8988T (cell line): ENCODE measurements around the gene ADORA1.

Experiments used
- DNase-seq: peaks from one replicate; pipeline ENCODE4 v3.0.0; 2011

The ADORA1 gene

DNA sequence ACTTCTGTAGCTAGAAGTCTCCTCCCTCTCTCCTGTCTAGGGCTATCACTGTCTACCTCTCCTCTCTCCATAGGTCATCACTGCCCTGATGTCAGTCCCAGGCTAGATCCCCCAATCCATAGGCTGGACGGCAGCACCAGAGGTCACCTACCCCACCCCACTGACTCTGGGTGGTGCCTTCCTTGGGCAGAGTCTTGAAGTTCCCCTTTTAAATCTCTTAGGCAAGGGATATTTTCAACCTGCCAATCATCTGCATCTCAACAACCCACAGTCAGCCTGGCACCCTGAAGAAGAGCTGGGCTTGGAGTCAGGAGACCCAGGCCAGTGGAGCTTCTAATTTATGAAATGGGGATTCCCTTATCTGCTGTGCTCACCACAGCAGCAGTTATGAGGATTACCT is 34.9 kb downstream of the ADORA1 start:
- DNase-seq = no peak

DNA sequence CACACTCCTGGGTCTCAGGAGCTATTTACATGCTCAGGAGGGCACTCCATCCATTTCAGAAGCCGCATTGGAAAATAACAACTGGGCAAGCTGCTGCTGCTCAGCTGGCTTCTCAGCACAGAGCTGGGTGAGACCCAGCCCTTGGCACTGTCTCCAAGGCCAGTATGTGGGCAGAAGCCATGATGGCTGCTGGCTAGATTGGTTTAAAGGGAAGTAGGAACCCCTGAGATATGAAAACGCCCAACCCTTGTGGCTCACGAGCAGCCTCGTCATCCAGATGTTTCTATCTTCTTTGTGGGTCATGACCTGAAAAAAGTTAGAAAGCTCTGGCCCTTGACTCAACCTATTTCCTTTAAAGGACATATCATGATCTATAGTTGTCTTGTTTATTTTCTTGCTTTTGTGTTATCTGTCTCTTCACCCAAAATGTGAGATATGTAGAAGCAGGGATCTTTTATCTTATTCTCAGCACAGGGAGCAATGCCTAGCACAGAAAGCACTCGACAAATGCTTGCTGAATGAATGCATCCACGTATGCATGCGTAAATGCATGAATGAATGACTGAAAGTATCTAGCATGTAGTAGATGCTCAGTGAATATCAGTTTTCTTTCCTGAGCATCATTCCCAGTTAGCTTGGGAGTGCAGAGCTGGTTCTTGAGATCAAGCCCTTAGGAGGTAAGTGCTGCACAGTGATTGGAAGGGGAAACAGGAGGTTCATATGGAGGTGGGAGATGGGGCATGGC is 36.5 kb downstream of the ADORA1 start:
- no peak for DNase-seq

DNA sequence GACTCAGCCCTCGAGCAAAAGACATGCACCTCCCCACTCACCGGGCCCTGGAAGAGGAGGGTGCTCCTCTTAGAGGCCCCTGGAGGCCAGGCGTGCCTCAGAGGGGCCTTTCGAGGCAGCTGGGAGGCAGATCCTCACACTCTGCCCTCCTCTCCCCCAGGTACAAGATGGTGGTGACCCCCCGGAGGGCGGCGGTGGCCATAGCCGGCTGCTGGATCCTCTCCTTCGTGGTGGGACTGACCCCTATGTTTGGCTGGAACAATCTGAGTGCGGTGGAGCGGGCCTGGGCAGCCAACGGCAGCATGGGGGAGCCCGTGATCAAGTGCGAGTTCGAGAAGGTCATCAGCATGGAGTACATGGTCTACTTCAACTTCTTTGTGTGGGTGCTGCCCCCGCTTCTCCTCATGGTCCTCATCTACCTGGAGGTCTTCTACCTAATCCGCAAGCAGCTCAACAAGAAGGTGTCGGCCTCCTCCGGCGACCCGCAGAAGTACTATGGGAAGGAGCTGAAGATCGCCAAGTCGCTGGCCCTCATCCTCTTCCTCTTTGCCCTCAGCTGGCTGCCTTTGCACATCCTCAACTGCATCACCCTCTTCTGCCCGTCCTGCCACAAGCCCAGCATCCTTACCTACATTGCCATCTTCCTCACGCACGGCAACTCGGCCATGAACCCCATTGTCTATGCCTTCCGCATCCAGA is 37.7 kb downstream of the ADORA1 start:
- no peak for DNase-seq

DNA sequence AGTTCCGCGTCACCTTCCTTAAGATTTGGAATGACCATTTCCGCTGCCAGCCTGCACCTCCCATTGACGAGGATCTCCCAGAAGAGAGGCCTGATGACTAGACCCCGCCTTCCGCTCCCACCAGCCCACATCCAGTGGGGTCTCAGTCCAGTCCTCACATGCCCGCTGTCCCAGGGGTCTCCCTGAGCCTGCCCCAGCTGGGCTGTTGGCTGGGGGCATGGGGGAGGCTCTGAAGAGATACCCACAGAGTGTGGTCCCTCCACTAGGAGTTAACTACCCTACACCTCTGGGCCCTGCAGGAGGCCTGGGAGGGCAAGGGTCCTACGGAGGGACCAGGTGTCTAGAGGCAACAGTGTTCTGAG is 38.3 kb downstream of the ADORA1 start:
- DNase-seq = no peak

DNA sequence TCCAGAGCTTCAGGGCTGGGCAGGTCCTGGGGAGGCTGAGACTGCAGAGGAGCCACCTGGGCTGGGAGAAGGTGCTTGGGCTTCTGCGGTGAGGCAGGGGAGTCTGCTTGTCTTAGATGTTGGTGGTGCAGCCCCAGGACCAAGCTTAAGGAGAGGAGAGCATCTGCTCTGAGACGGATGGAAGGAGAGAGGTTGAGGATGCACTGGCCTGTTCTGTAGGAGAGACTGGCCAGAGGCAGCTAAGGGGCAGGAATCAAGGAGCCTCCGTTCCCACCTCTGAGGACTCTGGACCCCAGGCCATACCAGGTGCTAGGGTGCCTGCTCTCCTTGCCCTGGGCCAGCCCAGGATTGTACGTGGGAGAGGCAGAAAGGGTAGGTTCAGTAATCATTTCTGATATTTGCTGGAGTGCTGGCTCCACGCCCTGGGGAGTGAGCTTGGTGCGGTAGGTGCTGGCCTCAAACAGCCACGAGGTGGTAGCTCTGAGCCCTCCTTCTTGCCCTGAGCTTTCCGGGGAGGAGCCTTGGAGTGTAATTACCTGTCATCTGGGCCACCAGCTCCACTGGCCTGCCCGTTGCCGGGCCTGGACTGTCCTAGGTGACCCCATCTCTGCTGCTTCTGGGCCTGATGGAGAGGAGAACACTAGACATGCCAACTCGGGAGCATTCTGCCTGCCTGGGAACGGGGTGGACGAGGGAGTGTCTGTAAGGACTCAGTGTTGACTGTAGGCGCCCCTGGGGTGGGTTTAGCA is 38.8 kb downstream of the ADORA1 start:
- DNase-seq = peak; percentile 70

DNA sequence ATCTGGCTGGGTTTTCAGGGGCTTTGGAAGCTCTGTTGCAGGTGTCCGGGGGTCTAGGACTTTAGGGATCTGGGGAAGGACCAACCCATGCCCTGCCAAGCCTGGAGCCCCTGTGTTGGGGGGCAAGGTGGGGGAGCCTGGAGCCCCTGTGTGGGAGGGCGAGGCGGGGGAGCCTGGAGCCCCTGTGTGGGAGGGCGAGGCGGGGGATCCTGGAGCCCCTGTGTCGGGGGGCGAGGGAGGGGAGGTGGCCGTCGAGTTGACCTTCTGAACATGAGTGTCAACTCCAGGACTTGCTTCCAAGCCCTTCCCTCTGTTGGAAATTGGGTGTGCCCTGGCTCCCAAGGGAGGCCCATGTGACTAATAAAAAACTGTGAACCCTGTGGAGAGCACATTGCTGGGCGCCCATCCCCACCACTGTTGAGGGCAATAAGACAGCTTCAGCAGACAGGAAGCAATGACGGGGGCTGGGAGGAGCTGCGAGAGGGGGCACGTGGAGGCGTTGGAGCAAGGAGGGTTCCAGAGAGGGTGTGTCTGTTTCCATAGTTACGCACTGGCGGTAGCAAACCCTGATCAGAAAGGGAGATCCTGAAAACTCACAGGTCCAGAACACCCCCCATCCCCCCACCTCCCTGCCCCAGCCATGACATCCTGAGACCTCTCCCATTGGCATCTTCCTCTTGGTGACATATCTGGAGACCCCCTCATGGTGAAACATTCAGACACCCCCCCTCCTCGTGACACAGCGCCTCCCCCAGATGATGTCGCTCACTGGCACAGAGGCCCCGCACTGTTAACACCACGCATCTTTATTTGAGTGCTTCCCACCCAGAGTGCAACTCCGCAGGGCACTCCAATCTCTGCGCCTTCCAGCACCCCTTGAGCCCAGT is 39.7 kb downstream of the ADORA1 start:
- no peak for DNase-seq

DNA sequence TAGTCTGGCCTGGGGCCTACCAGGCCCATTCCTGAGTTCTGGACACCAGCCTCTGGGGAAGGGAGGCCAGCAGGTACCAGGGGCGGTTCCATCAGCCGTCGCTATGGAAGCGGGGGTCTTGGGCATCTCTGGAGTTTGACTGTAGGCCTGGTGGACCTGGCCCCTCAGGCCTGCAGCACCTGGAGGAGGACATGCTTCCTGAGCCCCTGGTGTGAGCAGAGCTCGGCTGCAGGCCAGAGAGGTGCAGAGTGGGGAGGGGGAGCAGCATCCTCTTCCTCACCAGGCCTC is 40.3 kb downstream of the ADORA1 start:
- no peak for DNase-seq

DNA sequence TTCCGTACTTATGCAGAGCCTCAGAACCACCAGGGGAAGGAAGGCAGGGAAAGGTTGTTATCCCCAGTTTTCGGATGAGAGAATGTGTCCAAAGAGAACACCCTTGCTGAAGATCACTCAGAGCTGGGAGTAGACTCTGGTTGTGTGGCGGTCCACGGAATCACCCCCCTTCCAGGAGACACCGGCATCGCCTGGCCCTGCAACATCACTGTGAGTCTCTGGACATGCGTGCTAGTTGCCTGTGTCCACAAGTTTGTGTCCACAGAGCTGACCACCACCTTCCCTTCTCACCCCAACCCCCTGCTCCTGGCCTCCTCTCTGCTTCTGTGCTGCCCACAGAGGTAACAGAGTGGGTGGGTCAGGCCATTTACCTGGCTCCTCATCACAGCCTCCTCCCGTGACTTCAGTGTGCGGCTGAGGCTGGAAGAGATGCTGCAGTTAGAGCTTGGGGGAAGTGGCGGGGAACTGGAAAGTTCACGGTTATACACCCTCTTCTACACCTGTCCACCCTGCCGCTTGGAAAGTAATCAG is 40.8 kb downstream of the ADORA1 start:
- no peak for DNase-seq

DNA sequence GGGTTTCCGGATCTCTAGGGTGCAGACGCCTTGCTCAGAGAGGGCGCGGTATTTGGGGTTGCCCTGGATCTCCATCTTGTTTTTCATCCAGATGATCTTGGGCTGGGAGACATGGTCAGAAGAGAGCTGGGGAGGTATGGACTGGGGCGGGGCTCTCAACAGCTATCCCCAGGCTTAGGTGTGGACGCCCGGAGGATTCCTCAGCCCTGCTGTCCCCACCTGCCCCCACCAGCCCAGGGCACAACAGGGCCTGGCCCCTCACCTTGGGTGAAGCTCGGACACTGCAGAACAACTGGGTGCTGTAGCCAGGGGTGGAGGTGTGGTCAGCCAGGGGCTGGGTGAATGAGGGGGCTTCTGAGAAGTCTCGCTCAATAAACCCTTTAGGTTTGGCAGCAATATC is 41.5 kb downstream of the ADORA1 start:
- no peak for DNase-seq

DNA sequence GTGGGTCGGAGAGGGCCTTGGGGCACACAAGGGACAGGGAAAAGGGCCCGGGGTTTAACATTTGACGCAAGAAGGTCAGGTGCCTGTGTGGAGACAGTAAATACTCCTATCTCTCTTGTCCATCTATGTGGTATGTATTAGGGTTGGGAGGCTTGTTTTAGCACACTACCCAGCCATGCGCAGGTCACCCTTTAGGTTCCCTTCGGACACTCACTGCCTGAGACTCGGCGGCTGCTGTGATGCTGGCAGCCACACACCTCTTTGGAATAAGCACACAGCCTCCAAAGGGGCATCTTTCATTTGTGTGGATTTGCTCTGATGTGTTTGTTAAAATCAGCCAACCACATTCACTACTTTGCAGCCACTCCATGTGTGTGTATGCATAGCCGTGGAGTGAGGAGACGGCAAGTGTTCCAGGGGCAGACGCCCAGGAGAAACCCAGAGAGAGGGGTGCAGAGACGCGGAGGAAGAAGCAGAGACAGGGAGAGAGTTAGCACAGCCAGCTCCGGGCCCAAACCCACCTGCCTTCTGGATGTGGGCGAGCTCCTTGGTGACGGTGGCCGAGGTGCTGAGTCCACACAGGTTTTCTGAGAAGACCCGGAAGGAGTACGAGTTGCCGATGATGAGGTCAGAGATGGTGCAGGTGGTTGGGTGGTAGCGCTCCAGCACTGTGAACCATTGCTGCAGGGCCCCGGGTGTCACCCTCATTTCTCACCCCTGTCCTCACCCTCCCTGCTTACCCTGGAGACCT is 42.4 kb downstream of the ADORA1 start:
- DNase-seq = no peak

DNA sequence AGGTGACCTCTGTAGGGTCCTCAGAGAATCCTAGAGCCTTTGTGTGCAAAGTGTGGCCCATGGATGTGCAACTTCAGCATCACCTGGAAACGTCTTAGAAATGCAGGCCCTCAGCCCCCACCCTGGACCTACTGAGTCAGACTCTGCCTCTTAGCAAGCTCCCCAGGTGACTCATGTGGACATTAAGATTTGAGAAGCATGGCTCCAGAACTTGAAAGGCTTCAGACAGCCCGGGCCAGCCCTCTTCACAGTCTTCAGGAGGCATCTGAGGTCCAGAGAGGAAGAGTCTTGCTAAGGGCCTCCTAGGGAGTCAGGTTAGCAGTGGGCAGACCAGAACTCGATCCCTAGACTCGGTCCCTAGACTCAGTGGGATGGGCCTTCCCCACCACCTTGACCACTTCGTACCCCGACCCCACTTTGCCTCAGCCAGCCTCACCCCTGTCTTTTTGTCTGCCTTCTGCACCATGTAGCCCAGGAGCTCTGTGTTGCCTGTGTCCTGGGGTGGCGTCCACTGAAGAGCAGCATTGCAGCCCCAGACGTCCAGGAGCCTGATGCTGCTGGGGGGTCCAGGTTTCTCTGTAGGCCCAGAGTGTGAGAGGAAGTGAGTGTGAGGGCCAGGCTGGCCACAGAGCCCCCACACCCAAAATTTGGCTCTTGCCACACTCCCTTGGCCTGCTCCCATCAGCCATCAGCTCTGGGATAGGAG is 43.3 kb downstream of the ADORA1 start:
- DNase-seq = no peak

DNA sequence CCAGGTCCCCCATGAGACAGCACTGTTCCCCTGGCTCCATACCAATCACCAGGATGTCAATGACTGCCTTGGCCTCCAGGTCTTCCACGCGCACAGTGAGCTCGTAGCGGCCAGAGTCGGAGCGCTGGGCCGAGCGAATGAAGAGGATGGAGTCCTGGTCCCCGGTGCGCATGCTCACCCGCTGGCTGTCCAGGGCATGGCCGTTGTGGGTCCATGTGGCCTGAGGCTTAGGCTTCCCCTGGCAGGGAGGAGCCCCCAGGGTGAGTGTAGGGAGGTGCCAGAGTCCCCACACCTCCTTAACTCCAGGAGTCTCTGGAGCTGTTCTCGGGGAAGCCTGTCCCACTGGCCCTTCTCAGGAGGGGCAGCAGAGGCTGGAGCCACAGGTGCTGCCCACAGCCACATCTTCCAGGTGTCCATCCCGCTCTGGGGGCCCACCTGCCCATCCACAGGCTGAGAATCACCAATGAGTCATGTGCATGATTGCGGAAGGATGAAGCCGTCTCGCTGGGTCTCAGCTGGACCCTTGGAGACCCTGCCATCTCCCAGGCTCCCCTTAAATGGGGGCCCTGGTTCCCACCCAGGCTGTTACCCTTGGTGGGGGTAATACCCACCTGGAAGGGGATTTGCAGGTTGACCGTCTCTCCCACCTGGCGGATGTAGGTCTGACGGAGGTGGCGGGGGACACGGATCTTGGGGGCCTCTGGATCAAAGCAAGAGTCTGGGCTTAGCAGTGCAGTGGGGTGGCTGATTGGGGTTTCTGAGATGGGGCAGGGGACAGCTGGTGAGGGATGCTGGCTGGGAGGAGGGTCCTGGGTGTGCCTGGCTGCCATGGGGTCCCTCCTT is 44.0 kb downstream of the ADORA1 start:
- DNase-seq = no peak

DNA sequence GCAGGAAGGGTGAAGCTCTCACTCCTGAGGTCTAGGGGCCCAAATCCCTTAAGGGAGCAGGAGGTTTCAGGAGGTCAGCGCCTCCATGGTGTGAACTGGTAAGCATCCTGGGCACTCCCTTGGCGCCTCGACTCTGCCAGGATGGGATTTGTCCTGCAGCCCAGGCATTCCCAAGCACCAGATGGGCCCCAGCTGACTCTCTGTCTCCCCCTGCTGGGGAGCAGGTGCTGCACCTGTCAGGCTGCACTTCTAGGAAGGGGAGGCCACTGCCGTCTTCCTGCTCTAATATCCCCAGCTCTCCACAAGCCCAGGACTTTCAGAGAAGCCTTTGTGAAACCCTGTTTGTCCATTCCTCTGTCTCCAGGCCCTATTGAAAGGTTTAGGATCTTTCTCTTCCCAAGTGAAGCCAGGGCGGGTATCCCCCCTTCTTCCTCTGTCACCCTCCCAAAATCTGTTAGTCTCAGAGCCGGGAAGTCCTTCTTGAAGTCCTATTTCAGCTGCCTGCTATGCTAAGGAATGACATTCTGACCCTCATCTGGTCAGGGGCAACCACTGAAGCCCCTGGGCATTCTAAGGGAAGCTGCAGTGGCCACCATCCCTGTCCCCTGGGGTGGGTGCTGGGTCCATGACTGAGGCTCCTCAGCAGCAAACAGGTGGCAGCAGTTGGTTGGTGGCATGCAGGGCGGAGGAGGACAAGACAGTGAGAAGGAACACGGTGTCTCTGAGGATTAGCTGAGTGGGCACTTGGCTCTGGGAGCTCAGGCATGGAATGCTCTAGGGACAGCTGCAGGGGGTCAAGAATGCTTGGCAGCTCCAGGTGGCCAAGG is 44.9 kb downstream of the ADORA1 start:
- peak; percentile 92 for DNase-seq

DNA sequence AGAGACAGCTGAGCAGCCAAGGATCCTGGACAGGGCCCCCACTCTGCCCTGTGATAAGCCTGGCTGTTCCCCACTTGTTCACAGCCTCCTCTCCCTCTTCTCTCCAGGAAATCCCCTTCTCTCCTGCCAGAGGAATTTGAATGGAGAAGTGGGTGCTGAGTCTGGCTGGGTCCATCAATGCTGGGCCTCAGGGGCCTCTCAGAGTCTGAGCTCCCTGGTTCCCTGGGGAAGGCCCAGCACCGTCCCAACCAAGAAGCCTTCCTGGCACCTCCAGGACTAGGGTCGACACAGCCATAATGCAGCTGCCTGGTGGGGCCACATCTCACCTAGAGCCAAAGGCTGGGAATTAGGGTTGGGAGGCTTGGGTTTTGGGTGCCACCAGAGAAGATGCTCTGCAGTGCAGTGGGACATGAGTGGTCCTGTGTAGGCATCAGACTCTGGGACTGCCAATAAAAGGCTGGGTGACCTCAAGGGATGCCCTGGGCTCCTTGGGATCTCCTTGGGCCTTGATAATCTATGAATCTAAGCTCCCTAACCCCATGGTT is 45.6 kb downstream of the ADORA1 start:
- no peak for DNase-seq

DNA sequence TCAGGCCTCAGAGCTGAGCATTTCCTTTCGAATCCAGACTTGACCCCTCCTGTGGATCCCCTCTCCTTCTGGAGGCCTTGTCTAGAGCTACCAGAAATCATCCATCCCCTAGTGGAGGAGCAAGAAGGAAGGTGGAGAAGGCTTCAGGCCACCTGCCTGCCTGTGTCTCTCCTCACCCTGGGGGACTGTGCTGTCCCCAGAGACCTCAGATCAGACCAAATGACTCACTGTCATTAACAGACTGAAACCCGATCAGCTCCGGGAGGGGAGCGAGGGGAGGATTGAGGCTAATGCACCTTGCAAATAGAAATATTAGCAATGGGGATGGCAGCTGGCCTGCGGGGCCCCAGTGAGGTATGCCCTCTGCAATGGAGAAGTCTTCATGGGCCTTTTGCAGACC is 46.0 kb downstream of the ADORA1 start:
- no peak for DNase-seq

DNA sequence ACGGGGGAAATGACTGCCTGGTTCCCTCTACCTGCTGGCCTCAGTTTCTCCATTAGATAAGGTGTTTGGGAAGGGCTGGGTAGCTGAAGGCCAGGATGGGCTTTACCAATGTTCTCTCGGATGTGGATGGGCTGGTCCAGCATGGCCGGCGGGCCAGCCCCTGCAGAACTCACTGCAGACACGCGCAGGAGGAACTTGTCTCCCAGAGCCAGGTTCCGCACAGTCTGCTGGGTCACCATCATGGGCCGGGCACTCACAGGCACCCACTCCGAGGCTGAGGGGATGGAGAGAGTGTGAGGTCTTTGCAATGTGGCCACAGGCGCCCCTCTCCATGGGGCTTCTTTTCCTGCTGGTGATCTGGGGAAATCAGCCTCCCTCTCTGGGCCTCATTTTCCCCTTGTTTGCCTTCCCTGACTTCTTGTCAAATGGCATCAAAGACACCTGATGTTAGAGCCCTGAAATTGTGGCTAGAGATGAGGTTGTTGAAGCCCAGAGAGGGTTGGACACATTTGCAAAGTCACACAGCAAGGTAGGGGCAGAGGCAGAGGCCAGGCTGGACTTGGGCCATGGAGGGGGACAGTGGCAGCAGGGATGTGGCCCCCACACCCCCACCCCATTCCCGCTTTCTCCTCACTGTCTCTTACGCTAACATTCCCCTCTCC is 46.9 kb downstream of the ADORA1 start:
- DNase-seq = no peak

DNA sequence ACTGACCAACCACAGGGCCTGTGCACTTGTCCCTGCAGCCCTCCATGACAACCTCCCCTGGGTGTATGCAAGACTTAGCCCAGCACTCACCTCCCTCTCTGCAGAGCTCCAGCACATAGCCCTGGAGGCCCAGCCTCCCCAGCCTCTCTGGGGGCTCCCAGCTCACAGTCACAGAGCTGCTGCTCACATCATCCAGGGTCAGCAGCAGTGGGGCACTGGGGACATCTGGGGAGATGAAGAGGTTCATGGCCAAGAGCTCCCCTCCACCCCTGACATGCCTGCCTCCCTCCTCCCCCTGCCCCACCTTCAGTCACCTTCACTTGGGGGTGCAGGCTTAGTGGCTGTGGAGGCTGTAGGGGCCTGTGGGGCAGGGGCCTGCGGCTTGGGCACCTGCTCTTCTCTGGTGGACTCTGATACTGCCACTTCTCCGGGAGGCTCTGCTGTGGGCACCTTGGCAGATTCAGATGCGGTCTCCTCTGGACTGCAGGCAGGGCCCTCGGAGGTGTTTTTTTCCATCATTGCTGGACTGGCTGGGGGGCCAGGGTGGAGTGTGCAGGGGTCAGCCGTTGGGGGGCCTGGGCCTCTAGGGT is 47.8 kb downstream of the ADORA1 start, which contains the start of gene MYBPH:
MYBPH (minus strand) TSS at position 590 of the 590 bp plus-strand sequence; CDS start at position 519, 71 bp downstream.
- DNase-seq = no peak

DNA sequence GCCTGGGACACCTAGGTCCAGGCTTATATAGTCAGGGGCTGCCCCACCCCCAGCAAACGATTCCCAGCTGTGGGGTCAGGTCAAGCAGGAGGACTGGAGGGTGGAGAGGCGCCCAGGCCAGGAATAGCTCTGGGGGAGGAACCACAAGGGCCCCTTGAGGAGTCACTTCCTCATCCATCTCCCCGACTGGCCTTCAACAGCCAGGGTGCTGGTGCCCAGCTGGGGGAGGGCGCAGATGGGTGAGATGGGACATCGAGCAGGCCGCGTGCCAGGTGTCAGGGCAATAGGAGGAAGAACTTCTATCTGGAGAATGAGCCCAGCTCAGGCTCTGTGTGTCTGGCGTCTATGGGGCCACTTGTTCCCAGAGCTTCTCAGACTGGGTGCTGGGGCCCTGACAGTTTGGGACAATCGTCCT is 48.3 kb downstream of the ADORA1 start:
- no peak for DNase-seq
